ENCODE results near the gene CRIP3.

GRCh38 chr6:43274916-43275597 lies 33.6 kb downstream of the CRIP3 start:
- TF ChIP-seq ZNF532 (CRISPR knock-in tag; IDR thresholded peaks at IDR 0.05; ENCODE audit: borderline replicate concordance) (no peak), USF2 (CRISPR knock-in tag; IDR thresholded peaks at IDR 0.05) (no peak), NR3C1 (CRISPR knock-in tag; conservative IDR thresholded peaks at IDR 0.05; ENCODE audit: low read depth) (no peak), ZNF263 (CRISPR knock-in tag; IDR thresholded peaks at IDR 0.05; ENCODE audit: low read depth) (no peak), ATF2 (CRISPR knock-in tag; IDR thresholded peaks at IDR 0.05; ENCODE audit: borderline replicate concordance, low read depth) (no peak), MAX (CRISPR knock-in tag; IDR thresholded peaks at IDR 0.05) (no peak), JUN (CRISPR knock-in tag; IDR thresholded peaks at IDR 0.05) (no peak), NR2C2 (CRISPR knock-in tag; IDR thresholded peaks at IDR 0.05) (no peak), MYBL2 (CRISPR knock-in tag; IDR thresholded peaks at IDR 0.05) (no peak)
- TF ChIP-seq, protein P1, sequence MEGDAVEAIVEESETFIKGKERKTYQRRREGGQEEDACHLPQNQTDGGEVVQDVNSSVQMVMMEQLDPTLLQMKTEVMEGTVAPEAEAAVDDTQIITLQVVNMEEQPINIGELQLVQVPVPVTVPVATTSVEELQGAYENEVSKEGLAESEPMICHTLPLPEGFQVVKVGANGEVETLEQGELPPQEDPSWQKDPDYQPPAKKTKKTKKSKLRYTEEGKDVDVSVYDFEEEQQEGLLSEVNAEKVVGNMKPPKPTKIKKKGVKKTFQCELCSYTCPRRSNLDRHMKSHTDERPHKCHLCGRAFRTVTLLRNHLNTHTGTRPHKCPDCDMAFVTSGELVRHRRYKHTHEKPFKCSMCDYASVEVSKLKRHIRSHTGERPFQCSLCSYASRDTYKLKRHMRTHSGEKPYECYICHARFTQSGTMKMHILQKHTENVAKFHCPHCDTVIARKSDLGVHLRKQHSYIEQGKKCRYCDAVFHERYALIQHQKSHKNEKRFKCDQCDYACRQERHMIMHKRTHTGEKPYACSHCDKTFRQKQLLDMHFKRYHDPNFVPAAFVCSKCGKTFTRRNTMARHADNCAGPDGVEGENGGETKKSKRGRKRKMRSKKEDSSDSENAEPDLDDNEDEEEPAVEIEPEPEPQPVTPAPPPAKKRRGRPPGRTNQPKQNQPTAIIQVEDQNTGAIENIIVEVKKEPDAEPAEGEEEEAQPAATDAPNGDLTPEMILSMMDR (IDR thresholded peaks at IDR 0.05) = no peak
- TF ChIP-seq, protein P2, sequence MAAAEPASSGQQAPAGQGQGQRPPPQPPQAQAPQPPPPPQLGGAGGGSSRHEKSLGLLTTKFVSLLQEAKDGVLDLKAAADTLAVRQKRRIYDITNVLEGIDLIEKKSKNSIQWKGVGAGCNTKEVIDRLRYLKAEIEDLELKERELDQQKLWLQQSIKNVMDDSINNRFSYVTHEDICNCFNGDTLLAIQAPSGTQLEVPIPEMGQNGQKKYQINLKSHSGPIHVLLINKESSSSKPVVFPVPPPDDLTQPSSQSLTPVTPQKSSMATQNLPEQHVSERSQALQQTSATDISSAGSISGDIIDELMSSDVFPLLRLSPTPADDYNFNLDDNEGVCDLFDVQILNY (CRISPR knock-in tag; IDR thresholded peaks at IDR 0.05) = no peak
- TF ChIP-seq, protein P3, sequence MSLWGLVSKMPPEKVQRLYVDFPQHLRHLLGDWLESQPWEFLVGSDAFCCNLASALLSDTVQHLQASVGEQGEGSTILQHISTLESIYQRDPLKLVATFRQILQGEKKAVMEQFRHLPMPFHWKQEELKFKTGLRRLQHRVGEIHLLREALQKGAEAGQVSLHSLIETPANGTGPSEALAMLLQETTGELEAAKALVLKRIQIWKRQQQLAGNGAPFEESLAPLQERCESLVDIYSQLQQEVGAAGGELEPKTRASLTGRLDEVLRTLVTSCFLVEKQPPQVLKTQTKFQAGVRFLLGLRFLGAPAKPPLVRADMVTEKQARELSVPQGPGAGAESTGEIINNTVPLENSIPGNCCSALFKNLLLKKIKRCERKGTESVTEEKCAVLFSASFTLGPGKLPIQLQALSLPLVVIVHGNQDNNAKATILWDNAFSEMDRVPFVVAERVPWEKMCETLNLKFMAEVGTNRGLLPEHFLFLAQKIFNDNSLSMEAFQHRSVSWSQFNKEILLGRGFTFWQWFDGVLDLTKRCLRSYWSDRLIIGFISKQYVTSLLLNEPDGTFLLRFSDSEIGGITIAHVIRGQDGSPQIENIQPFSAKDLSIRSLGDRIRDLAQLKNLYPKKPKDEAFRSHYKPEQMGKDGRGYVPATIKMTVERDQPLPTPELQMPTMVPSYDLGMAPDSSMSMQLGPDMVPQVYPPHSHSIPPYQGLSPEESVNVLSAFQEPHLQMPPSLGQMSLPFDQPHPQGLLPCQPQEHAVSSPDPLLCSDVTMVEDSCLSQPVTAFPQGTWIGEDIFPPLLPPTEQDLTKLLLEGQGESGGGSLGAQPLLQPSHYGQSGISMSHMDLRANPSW (CRISPR knock-in tag; conservative IDR thresholded peaks at IDR 0.05; ENCODE audit: low read depth) = no peak
- TF ChIP-seq, protein P4, sequence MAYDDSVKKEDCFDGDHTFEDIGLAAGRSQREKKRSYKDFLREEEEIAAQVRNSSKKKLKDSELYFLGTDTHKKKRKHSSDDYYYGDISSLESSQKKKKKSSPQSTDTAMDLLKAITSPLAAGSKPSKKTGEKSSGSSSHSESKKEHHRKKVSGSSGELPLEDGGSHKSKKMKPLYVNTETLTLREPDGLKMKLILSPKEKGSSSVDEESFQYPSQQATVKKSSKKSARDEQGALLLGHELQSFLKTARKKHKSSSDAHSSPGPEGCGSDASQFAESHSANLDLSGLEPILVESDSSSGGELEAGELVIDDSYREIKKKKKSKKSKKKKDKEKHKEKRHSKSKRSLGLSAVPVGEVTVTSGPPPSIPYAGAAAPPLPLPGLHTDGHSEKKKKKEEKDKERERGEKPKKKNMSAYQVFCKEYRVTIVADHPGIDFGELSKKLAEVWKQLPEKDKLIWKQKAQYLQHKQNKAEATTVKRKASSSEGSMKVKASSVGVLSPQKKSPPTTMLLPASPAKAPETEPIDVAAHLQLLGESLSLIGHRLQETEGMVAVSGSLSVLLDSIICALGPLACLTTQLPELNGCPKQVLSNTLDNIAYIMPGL (CRISPR knock-in tag; IDR thresholded peaks at IDR 0.05) = no peak

Measured in WTC11 (cell line).